Transverse colon (tissue), 4 donors: ENCODE measurements around the gene ZNF12. TPM values are rescaled to one million over a fixed set of nuclear protein-coding genes. Genes with fewer than 3 reads are reported as not detected.

ENCODE experiments used
- DNase-seq: peaks from one replicate; pipeline ENCODE4 v3.0.0-alpha.2; 2019
- H3K27ac ChIP-seq, 4 donors: fragments of 200-600 bp; sonication (generic); 2 replicates each; pipeline ENCODE4 v1.5.1; 2016 to 2018; ENCODE audit warnings: inconsistent platforms in 4 of 4
- H3K27me3 ChIP-seq: fragments of 200-600 bp; sonication (generic); 2 replicates; pipeline ENCODE4 v1.5.1; 2017; ENCODE audit warnings: inconsistent platforms
- H3K36me3 ChIP-seq, 4 donors: fragments of 200-600 bp; sonication (generic); 2 replicates each; pipeline ENCODE4 v1.5.1; 2017 to 2019; ENCODE audit warnings: inconsistent platforms in 4 of 4
- H3K4me1 ChIP-seq, 4 donors: fragments of 200-600 bp; sonication (generic); 2 replicates each; pipeline ENCODE4 v1.5.1; 2017 to 2020; ENCODE audit warnings: inconsistent platforms in 4 of 4
- H3K4me3 ChIP-seq, 4 donors: fragments of 200-600 bp; sonication (generic); 1 replicate in 1 of 4; 2 replicates in 3 of 4; pipeline versions ENCODE4 v1.5.1 to v1.6.1; 2017 to 2019; ENCODE audit warnings: inconsistent platforms in 4 of 4
- H3K9me3 ChIP-seq, 2 donors: fragments of 200-600 bp; sonication (generic); 2 replicates each; pipeline ENCODE4 v1.5.1; 2017 to 2019; ENCODE audit warnings: inconsistent platforms in 2 of 2
- CTCF ChIP-seq, 5 experiments: fragments of 200-600 bp in 3 of 5; fragments of 450-650 bp in 2 of 5; sonication (generic) in 3 of 5; IDR thresholded peaks; 1 replicate in 2 of 5; 2 replicates in 3 of 5; pipeline ENCODE4 v1.5.1; 2016 to 2017; ENCODE audit warnings: antibody characterized with exemption in 5 of 5, inconsistent platforms in 3 of 5, mild to moderate bottlenecking in 2 of 5, moderate library complexity in 1 of 5
- EP300 ChIP-seq: sonication (generic); formaldehyde crosslinking; IDR thresholded peaks from one replicate; pipeline ENCODE4 v1.6.1; 2017; ENCODE audit warnings: antibody characterized with exemption, low read depth
- POLR2A ChIP-seq: fragments of 450-650 bp; IDR thresholded peaks from one replicate; pipeline ENCODE4 v1.6.1; 2016; ENCODE audit warnings: antibody characterized with exemption, mild to moderate bottlenecking, moderate library complexity
- POLR2AphosphoS5 ChIP-seq, 3 donors: sonication (generic); formaldehyde crosslinking; IDR thresholded peaks; one replicate each; pipeline ENCODE4 v1.6.1; 2016; ENCODE audit warnings: antibody characterized with exemption in 3 of 3
- WGBS, 2 donors: methylation state at CpG; one replicate each; pipeline ENCODE4 v1.1.5; 2018; ENCODE audit warnings: low coverage in 1 of 2; 5-methylcytosine and 5-hydroxymethylcytosine counted together
- in situ Hi-C, 4 donors: fragments of 200-750 bp; cut with MboI; loops; one replicate each; pipeline versions ENCODE4 v1.15.0 to v1.15.1; 2017; ENCODE audit warnings: low sequenced_read_pairs in 3 of 4, low pct_ligation_motif_present in 1 of 4, low pct_unique_long_range_greater_than_20kb in 1 of 4
- intact Hi-C: fragments of 100-400 bp; cut with DNase I; formaldehyde crosslinking; loops from one replicate; pipeline ENCODE4 v1.15.1; 2023; ENCODE audit warnings: low total_unique reads
- total RNA-seq, 4 donors: library from RNA; depleted of rRNA; stranded (reverse); fragments of >200 nt; gene quantifications; one replicate each; pipeline ENCODE4 v1.1.0, GENCODE V29; 2016

Gene ZNF12
- total RNA-seq, 4 donors from 2014 or later, result 17.5 to 171 (median 33.8) TPM

- H3K4me3 ChIP-seq, result no peak overlapping the region
- peaks cover 0 to 24% (median 12%) of the 10 kb centered on the region in 4 donors for H3K36me3 ChIP-seq
- TF ChIP-seq EP300 (no peak), POLR2A (no peak), CTCF (IDR thresholded peaks at IDR 0.05) (no peak), POLR2AphosphoS5 (IDR thresholded peaks at IDR 0.05) (no peak)
- peaks cover 0 to under 1% (median under 1%) of the 10 kb centered on the region in 4 donors for H3K4me1 ChIP-seq
- DNase-seq, result no peak
- no peak overlapping the region for H3K27ac ChIP-seq
- H3K27me3 ChIP-seq, result no peaks in the 10 kb centered on the region
- intact Hi-C loops (no loop called here), in situ Hi-C loops (no loop called here)
- 98 to 100% methylated on average over 5 to 21 of the region's 21 CpGs for WGBS, 2 donors
- H3K9me3 ChIP-seq, result no peaks in the 10 kb centered on the region
Observed at GRCh38 chr7:6643915-6644625, 62.7 kb downstream of the ZNF12 start.

DNA sequence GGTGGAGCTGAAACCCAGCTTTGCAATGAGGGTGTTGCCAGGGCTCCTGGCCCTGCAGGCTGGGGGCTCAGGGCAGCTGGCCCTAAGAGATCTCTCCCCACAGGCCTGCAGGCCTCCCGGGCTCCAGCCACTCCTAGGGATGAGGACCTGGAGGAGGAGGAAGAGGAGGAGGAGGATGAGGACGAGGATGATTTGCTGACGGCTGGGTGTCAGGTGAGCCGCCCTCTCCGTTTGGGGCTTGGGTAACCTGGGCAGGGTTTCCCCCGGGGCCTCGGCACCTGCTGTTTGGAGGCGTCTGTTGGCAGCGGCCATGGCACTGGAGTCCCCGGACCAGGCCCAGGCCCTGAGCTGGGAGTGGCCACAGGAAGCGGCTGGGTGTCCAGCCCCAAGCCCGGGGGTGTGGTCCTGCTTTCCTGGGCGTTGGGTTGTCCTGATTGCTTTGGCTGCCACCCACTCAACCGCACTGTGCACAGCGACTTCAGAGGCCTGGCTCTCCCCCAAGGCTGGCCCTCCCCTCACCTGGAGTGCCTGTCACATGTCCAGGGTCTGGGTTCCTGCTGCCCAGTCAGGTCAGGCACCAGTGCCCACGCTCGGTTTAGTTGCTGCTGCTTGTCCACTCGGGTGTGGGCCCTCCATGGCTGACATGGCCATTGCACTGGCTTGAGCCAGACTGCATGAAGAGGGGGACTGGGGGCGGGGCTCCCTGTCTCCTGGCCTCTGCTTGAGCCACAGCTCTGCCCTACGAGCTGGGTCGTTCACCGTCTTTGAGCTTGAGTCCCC, 63.7 kb downstream of the ZNF12 start:
- Histone ChIP-seq H3K9me3 (no peaks in the 10 kb centered on the region), H3K4me1 (peaks cover 3 to 11% (median 9%) of the 10 kb centered on the region in 4 donors), H3K4me3 (no peak overlapping the region), H3K36me3 (peaks cover 0 to 24% (median 12%) of the 10 kb centered on the region in 4 donors), H3K27me3 (no peaks in the 10 kb centered on the region), H3K27ac (no peak overlapping the region)
- no peak for DNase-seq
- intact Hi-C loops, result no loop called here
- in situ Hi-C loops, result no loop called here
- TF ChIP-seq CTCF (IDR thresholded peaks at IDR 0.05), result no peak
- TF ChIP-seq POLR2A, result no peak
- TF ChIP-seq EP300, result no peak
- TF ChIP-seq POLR2AphosphoS5 (IDR thresholded peaks at IDR 0.05), result no peak
- WGBS, 2 donors, result 85 to 100% methylated on average over 1 to 22 of the region's 22 CpGs

DNA sequence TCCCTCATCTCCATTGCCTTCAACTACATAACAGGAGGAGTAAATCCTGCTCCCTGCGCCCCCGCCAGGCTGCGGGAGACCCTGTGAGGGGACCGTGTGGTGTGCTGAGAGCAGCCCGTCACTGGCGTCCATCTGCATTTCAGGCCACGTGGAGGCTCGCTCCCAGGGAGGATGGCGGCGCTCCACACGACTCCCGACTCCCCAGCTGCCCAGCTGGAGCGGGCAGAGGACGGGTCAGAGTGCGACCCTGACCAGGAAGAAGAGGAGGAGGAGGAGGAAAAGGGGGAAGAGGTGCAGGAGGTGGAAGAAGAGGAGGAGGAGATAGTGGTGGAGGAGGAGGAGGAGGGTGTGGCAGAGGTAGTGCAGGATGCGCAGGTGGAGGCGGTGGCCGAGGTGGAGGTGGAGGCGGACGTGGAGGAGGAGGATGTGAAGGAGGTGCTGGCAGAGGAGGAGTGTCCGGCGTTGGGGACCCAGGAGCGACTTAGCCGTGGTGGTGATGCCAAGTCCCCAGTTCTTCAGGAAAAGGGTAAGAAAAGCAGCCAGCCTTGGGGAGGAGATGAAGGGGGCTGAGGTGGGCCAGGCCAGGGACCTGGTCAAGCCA, 64.4 kb downstream of the ZNF12 start:
- Histone ChIP-seq H3K27ac (no peak overlapping the region), H3K4me3 (no peak overlapping the region), H3K9me3 (no peaks in the 10 kb centered on the region), H3K27me3 (no peaks in the 10 kb centered on the region), H3K36me3 (peaks cover 0 to 24% (median 12%) of the 10 kb centered on the region in 4 donors), H3K4me1 (peaks cover 3 to 16% (median 12%) of the 10 kb centered on the region in 4 donors)
- WGBS, 2 donors, result 95 to 100% methylated on average over 3 to 24 of the region's 24 CpGs
- no peak for DNase-seq
- intact Hi-C loops, result no loop called here
- no peak for TF ChIP-seq CTCF (IDR thresholded peaks at IDR 0.05)
- TF ChIP-seq POLR2A, result no peak
- TF ChIP-seq EP300, result no peak
- no peak for TF ChIP-seq POLR2AphosphoS5 (IDR thresholded peaks at IDR 0.05)
- in situ Hi-C loops, result no loop called here

DNA sequence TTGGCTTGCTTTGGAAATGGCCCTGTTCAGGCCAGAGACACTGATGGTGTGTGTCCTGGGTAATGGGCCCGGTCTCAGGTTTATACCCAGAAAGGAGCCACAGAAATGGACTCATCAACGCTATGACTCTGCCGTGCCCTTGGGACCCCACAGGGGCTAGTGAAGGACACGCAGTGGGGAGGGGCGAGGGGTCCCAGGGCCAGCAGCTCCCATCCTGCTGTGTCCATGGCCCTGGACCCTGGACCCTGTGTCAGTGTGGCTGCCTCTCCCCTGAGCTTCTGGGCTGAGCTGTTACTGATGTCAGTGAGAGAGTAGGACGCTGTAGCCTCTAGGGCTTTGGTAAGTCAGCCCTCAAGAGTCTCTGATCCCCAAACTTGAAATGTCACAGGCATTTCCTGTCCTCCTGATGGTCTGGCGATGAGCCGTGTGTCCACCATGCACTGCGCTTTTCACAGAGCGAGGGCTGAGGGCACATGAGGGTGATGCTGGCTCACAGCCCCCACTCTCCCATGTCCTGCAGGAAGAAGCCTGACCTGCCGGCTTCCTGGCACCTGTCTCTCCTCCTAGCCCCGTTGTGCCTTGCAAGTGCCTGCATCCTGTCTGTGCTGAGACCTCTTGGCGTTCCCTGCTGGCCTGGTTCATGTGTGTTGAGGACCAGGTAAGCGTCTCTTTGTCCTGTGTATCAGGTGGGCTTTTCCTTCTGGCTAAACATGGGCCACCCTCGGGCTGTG, 65.3 kb downstream of the ZNF12 start:
- TF ChIP-seq POLR2AphosphoS5 (IDR thresholded peaks at IDR 0.05) (no peak), EP300 (no peak), CTCF (IDR thresholded peaks at IDR 0.05) (no peak), POLR2A (no peak)
- H3K27me3 ChIP-seq, result no peaks in the 10 kb centered on the region
- H3K36me3 ChIP-seq, result peaks cover 0 to 24% (median 12%) of the 10 kb centered on the region in 4 donors
- in situ Hi-C loops, result no loop called here
- intact Hi-C loops, result no loop called here
- H3K27ac ChIP-seq, result no peak overlapping the region
- peaks cover 4 to 21% (median 14%) of the 10 kb centered on the region in 4 donors for H3K4me1 ChIP-seq
- no peaks in the 10 kb centered on the region for H3K9me3 ChIP-seq
- no peak for DNase-seq
- no peak overlapping the region for H3K4me3 ChIP-seq
- WGBS, 2 donors, result 75 to 86% methylated on average over 2 to 11 of the region's 15 CpGs
